ENCODE data around the gene STK35.

Gene STK35

GRCh38 chr20:2140561-2140960 is 38.9 kb downstream of the STK35 start:
- no peak for TF ChIP-seq CTCF (IDR thresholded peaks at IDR 0.05; ENCODE audit: insufficient read depth, missing control alignments)
- DNase-seq (ENCODE audit: insufficient read length, low spot score), result no peak
- no peak for FAIRE-seq

GRCh38 chr20:2141600-2142575 is 40.3 kb downstream of the STK35 start:
- DNase-seq (ENCODE audit: insufficient read length, low spot score), result no peak
- no peak for FAIRE-seq
- TF ChIP-seq CTCF (IDR thresholded peaks at IDR 0.05; ENCODE audit: insufficient read depth, missing control alignments), result no peak

- no peak for FAIRE-seq
- DNase-seq (ENCODE audit: insufficient read length, low spot score), result no peak
- no peak for TF ChIP-seq CTCF (IDR thresholded peaks at IDR 0.05; ENCODE audit: insufficient read depth, missing control alignments)
Observed at GRCh38 chr20:2142649-2143048, 41.0 kb downstream of the STK35 start.

- no peak for TF ChIP-seq CTCF (IDR thresholded peaks at IDR 0.05; ENCODE audit: insufficient read depth, missing control alignments)
- FAIRE-seq (no peak), DNase-seq (ENCODE audit: insufficient read length, low spot score) (no peak)
Observed at GRCh38 chr20:2143594-2143993, 42.0 kb downstream of the STK35 start.

GRCh38 chr20:2144850-2145249 is 43.2 kb downstream of the STK35 start:
- FAIRE-seq (no peak), DNase-seq (ENCODE audit: insufficient read length, low spot score) (no peak)
- no peak for TF ChIP-seq CTCF (IDR thresholded peaks at IDR 0.05; ENCODE audit: insufficient read depth, missing control alignments)

GRCh38 chr20:2145376-2145775 is 43.7 kb downstream of the STK35 start:
- DNase-seq (ENCODE audit: insufficient read length, low spot score) (no peak), FAIRE-seq (no peak)
- no peak for TF ChIP-seq CTCF (IDR thresholded peaks at IDR 0.05; ENCODE audit: insufficient read depth, missing control alignments)

Measured in D721Med (cell line).